ENCODE results near the gene SNX5. TPM values are rescaled to one million over a fixed set of nuclear protein-coding genes. Genes with fewer than 3 reads are reported as not detected.

Gene SNX5
- total and polyA plus RNA-seq, 2 of the 13 experiments (the other 11 are each of a cell fraction or from before 2014, with no cell fraction given), result 664 to 1,040 TPM

GRCh38 chr20:17916433-17916891 lies 52.1 kb downstream of the SNX5 start:
- H3K27ac ChIP-seq (ENCODE audit: extremely low read length, insufficient read depth, low read length), result no peak overlapping the region
- no peak overlapping the region for H3K9ac ChIP-seq (ENCODE audit: insufficient read depth, low read depth, low read length)
- ChIA-PET POLR2A (no interaction called here), CTCF (ENCODE audit: low intra/inter-chr PET ratio, low total read pairs) (no interaction called here)
- H3K4me3 ChIP-seq (replicated peaks in 1 of 3; ENCODE audit: insufficient read depth in 1 of 3, low read depth in 2 of 3, low read length in 3 of 3), result no peak overlapping the region
- no peaks in the 10 kb centered on the region for H3K9me3 ChIP-seq (ENCODE audit: low read length)
- no peak for TF ChIP-seq ARID4A (CRISPR knock-in tag; IDR thresholded peaks at IDR 0.05; ENCODE audit: borderline replicate concordance)
- TF ChIP-seq NCOA2 (CRISPR knock-in tag; IDR thresholded peaks at IDR 0.05), result no peak
- no peak for TF ChIP-seq ZNF597 (CRISPR knock-in tag; IDR thresholded peaks at IDR 0.05)
- no peak for TF ChIP-seq E2F5 (CRISPR knock-in tag; conservative IDR thresholded peaks at IDR 0.05)
- TF ChIP-seq ISX (CRISPR knock-in tag; conservative IDR thresholded peaks at IDR 0.05), result no peak
- TF ChIP-seq ZSCAN20 (CRISPR knock-in tag; IDR thresholded peaks at IDR 0.05; ENCODE audit: borderline replicate concordance), result no peak
- TF ChIP-seq RFX3 (CRISPR knock-in tag; IDR thresholded peaks at IDR 0.05), result no peak
- TF ChIP-seq BCL3 (CRISPR knock-in tag; IDR thresholded peaks at IDR 0.05), result no peak
- TF ChIP-seq HNRNPH1 (optimal IDR thresholded peaks at IDR 0.05; ENCODE audit: low read depth, low read length), result no peak
- TF ChIP-seq PHF20 (CRISPR knock-in tag; IDR thresholded peaks at IDR 0.05), result no peak
- no peak for TF ChIP-seq ZNF225 (CRISPR knock-in tag; IDR thresholded peaks at IDR 0.05)
- TF ChIP-seq ARHGAP35 (CRISPR knock-in tag; IDR thresholded peaks at IDR 0.05; ENCODE audit: borderline replicate concordance), result no peak
- no peak for TF ChIP-seq RNF2 (conservative IDR thresholded peaks at IDR 0.05; ENCODE audit: low read depth)
- no peak for TF ChIP-seq ZNF777 (CRISPR knock-in tag; IDR thresholded peaks at IDR 0.05)
- in situ Hi-C loops (cut with HindIII; ENCODE audit: extremely low pct_ligation_motif_present, low pct_unique_long_range_greater_than_20kb), result no loop called here
- intact Hi-C loops (cut with micrococcal nuclease; ENCODE audit: unreplicated experiment), result no loop called here
- no peak overlapping the region for H3K4me2 ChIP-seq (ENCODE audit: low read depth, low read length)
- H4K20me1 ChIP-seq (ENCODE audit: insufficient read depth, low read length), result no peaks in the 10 kb centered on the region
- no peak overlapping the region for H2AFZ ChIP-seq (ENCODE audit: low read length)
- no peaks in the 10 kb centered on the region for H3K79me2 ChIP-seq (ENCODE audit: insufficient read depth, low read length)
- DNase-seq (ENCODE audit: low spot score), result no peak
- no peak for FAIRE-seq
- ATAC-seq, result no peak
- H3K27me3 ChIP-seq (ENCODE audit: control insufficient read depth in 1 of 2, insufficient read depth in 2 of 2, low read length in 2 of 2), result peaks cover 0 to 11% of the 10 kb centered on the region in 2 experiments; a peak in 1 of 5 replicates
- H3K4me1 ChIP-seq (ENCODE audit: insufficient read depth, low read length), result peaks cover 30% of the 10 kb centered on the region
- no TSS peak for BruUV-seq (replicated peaks)
- H3K36me3 ChIP-seq (replicated peaks in 1 of 2; ENCODE audit: control insufficient read depth in 1 of 2, insufficient read depth in 2 of 2, low read length in 2 of 2), result no peaks in the 10 kb centered on the region
- 80% methylated on average over 3 of the region's 3 CpGs for WGBS (ENCODE audit: low lambda C conversion rate)
